Calu3 (cell line): Measurements from ENCODE around the gene SERPINI1. TPM values are rescaled to one million over a fixed set of nuclear protein-coding genes. Genes with fewer than 3 reads are reported as not detected.

Experiments used
- BruUV-seq: library from RNA; stranded (reverse); fragments of 400-500 nt; replicated peaks from 2 replicates; lab custom pipeline; 2021; lab: Mats Ljungman, UMichigan
- CTCF ChIA-PET: fragments of 300-600 bp; sonication (Branson Sonifier 250); formaldehyde crosslinking; loops from one replicate; lab custom pipeline; 2022; ENCODE audit warnings: antibody characterized with exemption; lab: Charles Lee
- DNase-seq: peaks from one replicate; pipeline ENCODE4 v3.0.0; 2022
- H3K27ac Mint-ChIP-seq: one replicate; pipeline ENCODE4 v1.8.0; 2022; ENCODE audit warnings: mixed read lengths; ENCODE audit not compliant: unreplicated experiment
- H3K27me3 Mint-ChIP-seq: one replicate; pipeline ENCODE4 v1.8.0; 2022; ENCODE audit warnings: mixed read lengths; ENCODE audit not compliant: unreplicated experiment
- H3K36me3 Mint-ChIP-seq: one replicate; pipeline ENCODE4 v1.8.0; 2022; ENCODE audit warnings: mild to moderate bottlenecking, moderate library complexity, mixed read lengths; ENCODE audit not compliant: insufficient read depth, unreplicated experiment
- H3K4me1 Mint-ChIP-seq: one replicate; pipeline ENCODE4 v1.8.0; 2022; ENCODE audit warnings: mild to moderate bottlenecking, low read depth, mixed read lengths; ENCODE audit not compliant: unreplicated experiment
- H3K4me3 Mint-ChIP-seq: one replicate; pipeline ENCODE4 v1.8.0; 2022; ENCODE audit warnings: mild to moderate bottlenecking, low read depth, moderate library complexity, mixed read lengths; ENCODE audit not compliant: unreplicated experiment
- H3K9me3 Mint-ChIP-seq: one replicate; pipeline ENCODE4 v1.8.0; 2022; ENCODE audit warnings: low read depth, mixed read lengths; ENCODE audit not compliant: unreplicated experiment
- intact Hi-C: fragments of 100-400 bp; cut with micrococcal nuclease; formaldehyde crosslinking; loops from one replicate; pipeline ENCODE4 v1.10.0; 2022; ENCODE audit not compliant: unreplicated experiment
- total RNA-seq: library from RNA; stranded (reverse); gene quantifications from 2 replicates; pipeline ENCODE4 v1.2.3, GENCODE V29; 2022
- TF ChIP-seq, protein P1 (sequence below): fragments of 200-600 bp; IDR thresholded peaks from one replicate; pipeline ENCODE4 v1.8.0; 2022; ENCODE audit warnings: antibody characterized with exemption; ENCODE audit not compliant: unreplicated experiment

The SERPINI1 gene
- total RNA-seq, 1 experiment from 2014 or later: 1.9 TPM

DNA sequence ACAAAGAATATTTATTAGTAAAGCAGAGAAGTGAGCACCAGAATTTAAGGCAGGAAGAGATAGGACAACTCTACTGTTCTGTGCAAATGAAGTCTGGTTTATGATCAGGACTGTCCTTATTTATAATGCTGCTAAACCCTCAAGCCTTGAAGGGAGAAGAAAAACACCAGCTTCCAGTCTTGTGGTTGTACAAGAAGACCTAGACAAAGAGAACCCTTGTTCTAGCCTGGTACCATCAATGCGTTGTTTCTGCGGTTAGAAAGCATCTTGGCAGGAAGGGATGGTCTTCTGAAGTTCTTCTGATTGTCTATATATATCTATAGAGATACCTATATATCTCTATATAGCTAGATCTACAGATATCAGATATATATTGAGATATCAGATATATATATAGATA lies 34.6 kb upstream of the SERPINI1 start:
- peaks cover 6% of the 10 kb centered on the region for H3K36me3 Mint-ChIP-seq
- BruUV-seq: no TSS peak
- no peaks in the 10 kb centered on the region for H3K27me3 Mint-ChIP-seq
- no peak overlapping the region for H3K4me3 Mint-ChIP-seq
- intact Hi-C loops: no loop called here
- H3K9me3 Mint-ChIP-seq: no peaks in the 10 kb centered on the region
- CTCF ChIA-PET: no interaction called here
- no peaks in the 10 kb centered on the region for H3K4me1 Mint-ChIP-seq
- H3K27ac Mint-ChIP-seq: no peak overlapping the region
- DNase-seq: no peak
- TF ChIP-seq, protein P1, sequence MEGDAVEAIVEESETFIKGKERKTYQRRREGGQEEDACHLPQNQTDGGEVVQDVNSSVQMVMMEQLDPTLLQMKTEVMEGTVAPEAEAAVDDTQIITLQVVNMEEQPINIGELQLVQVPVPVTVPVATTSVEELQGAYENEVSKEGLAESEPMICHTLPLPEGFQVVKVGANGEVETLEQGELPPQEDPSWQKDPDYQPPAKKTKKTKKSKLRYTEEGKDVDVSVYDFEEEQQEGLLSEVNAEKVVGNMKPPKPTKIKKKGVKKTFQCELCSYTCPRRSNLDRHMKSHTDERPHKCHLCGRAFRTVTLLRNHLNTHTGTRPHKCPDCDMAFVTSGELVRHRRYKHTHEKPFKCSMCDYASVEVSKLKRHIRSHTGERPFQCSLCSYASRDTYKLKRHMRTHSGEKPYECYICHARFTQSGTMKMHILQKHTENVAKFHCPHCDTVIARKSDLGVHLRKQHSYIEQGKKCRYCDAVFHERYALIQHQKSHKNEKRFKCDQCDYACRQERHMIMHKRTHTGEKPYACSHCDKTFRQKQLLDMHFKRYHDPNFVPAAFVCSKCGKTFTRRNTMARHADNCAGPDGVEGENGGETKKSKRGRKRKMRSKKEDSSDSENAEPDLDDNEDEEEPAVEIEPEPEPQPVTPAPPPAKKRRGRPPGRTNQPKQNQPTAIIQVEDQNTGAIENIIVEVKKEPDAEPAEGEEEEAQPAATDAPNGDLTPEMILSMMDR: no peak

DNA sequence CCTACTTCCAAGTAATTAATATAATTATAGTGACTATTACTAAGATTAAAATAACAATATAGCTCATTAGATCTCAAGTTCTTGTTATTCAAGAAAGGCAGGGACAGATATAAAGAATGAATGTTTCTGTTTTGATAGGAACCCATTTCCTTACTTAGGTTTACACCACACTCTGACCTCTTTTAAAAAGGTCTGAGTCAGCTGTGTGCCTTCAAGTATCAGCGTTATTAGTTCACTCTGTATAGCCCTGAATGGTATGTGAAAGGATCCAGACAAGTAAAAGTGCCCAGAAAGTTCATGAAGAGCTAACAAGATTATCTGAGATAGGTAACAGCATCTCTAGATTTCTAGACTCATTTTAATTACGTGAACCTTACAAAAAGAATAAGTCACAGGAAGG lies 29.7 kb upstream of the SERPINI1 start:
- no TSS peak for BruUV-seq

DNA sequence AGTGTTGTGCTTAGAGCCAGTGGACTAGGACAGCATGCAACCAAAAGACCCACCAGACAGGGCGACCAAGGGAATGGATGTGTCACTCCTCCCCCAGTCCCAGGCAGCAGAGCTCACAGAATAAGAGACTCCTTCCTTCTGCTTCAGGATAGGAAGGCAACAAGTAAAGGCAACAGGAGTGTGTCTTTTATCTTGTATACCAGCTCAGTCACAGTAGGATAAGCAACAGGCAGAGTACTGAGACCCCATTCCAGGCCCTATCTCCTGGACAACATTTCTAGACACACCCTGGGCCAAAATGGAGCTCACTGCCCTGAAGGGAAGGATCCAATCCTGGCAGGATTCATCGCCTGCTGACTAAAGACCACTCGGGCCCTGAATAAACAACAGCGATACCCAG lies 25.8 kb upstream of the SERPINI1 start:
- H3K27ac Mint-ChIP-seq: no peak overlapping the region
- H3K36me3 Mint-ChIP-seq: peaks cover 15% of the 10 kb centered on the region
- intact Hi-C loops: no loop called here

More for the DNA sequence above, 29.7 kb upstream of the SERPINI1 start:
- Mint-ChIP-seq H3K27ac (no peak overlapping the region), H3K4me1 (no peaks in the 10 kb centered on the region), H3K9me3 (no peaks in the 10 kb centered on the region), H3K4me3 (no peak overlapping the region), H3K36me3 (peaks cover 15% of the 10 kb centered on the region), H3K27me3 (no peaks in the 10 kb centered on the region)
- intact Hi-C loops: no loop called here
- no peak for DNase-seq
- TF ChIP-seq, protein P1: no peak
- CTCF ChIA-PET: interaction anchor here (0.6 kb wide), 1 partner anchor 899 kb away, joined by 4 read pairs; no protein-coding TSS in a partner anchor

DNA sequence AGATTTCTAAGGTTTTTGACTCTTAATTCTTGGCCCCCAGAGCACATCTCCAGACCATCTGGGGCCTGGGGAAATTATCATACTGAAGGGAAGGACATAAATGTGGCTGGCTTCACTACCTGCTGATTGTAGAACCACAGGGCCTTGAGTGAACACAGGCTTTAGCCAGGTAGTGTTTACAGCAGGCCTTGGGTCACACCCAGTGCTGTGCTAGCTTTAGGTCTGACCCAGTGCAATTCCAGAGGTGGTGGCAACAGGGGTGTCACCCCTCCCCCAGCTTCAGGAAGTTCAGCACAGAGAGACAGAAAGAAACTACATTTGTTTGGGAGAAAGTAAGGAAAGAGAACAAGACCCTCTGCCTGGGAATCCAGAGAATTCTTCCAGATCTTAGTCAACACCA lies 25.0 kb upstream of the SERPINI1 start:
- H3K4me1 Mint-ChIP-seq: peaks cover 15% of the 10 kb centered on the region
- intact Hi-C loops: no loop called here
- BruUV-seq: no TSS peak
- H3K27ac Mint-ChIP-seq: no peak overlapping the region
- CTCF ChIA-PET: no interaction called here
- no peaks in the 10 kb centered on the region for H3K27me3 Mint-ChIP-seq
- H3K36me3 Mint-ChIP-seq: peaks cover 15% of the 10 kb centered on the region
- no peak overlapping the region for H3K4me3 Mint-ChIP-seq
- no peak for DNase-seq
- no peaks in the 10 kb centered on the region for H3K9me3 Mint-ChIP-seq
- TF ChIP-seq, protein P1: no peak

More for the DNA sequence above, 25.8 kb upstream of the SERPINI1 start:
- CTCF ChIA-PET: no interaction called here
- TF ChIP-seq, protein P1: no peak
- Mint-ChIP-seq H3K9me3 (no peaks in the 10 kb centered on the region), H3K4me3 (no peak overlapping the region), H3K4me1 (peaks cover 15% of the 10 kb centered on the region), H3K27me3 (no peaks in the 10 kb centered on the region)
- no peak for DNase-seq
- no TSS peak for BruUV-seq
